ENCODE data around the gene ARMCX4.

Gene ARMCX4

GRCh38 chrX:101507372-101507771, 22.1 kb downstream of the ARMCX4 start:
- no peak overlapping the region for H3K4me3 ChIP-seq (ENCODE audit: low read length)
- TF ChIP-seq ZNF274 (IDR thresholded peaks at IDR 0.05; ENCODE audit: low read depth, low read length), result no peak

GRCh38 chrX:101507986-101508385, 22.7 kb downstream of the ARMCX4 start:
- TF ChIP-seq ZNF274 (IDR thresholded peaks at IDR 0.05; ENCODE audit: low read depth, low read length), result no peak
- H3K4me3 ChIP-seq (ENCODE audit: low read length), result no peak overlapping the region

GRCh38 chrX:101530944-101531343, 45.7 kb downstream of the ARMCX4 start:
- TF ChIP-seq ZNF274 (IDR thresholded peaks at IDR 0.05; ENCODE audit: low read depth, low read length), result no peak
- H3K4me3 ChIP-seq (ENCODE audit: low read length), result no peak overlapping the region
